K562 (cell line): ENCODE data around the gene TOM1.

Source experiments
- CTCF ChIP-seq, 3 experiments: IDR thresholded peaks in 2 of 3; conservative IDR thresholded peaks in 1 of 3; 2 replicates each; pipeline ENCODE4 v1.5.1; 2011 to 2012; ENCODE audit warnings: low read length in 3 of 3, mild to moderate bottlenecking in 3 of 3, control low read depth in 2 of 3, improper control_type of control experiment in 1 of 3, inconsistent platforms in 1 of 3, low read depth in 1 of 3, mixed read lengths in 1 of 3, moderate library complexity in 1 of 3; ENCODE audit not compliant: insufficient read depth in 2 of 3
- POLR2AphosphoS5 ChIP-seq: IDR thresholded peaks from 2 replicates; pipeline ENCODE4 v1.6.1; 2011; ENCODE audit warnings: mild to moderate bottlenecking, low read depth, low read length, moderate library complexity; ENCODE audit not compliant: control insufficient read depth, insufficient read depth
- PTBP1 ChIP-seq: fragments of 200-400 bp; formaldehyde crosslinking; IDR thresholded peaks from 2 replicates; pipeline ENCODE4 v1.6.1; 2017; ENCODE audit warnings: low read depth, low read length
- RFX1 ChIP-seq: fragments of 450-650 bp; IDR thresholded peaks from 2 replicates; pipeline ENCODE4 v1.6.1; 2016; ENCODE audit warnings: mild to moderate bottlenecking, moderate library complexity
- ZBTB8A ChIP-seq: fragments of 450-650 bp; IDR thresholded peaks from 2 replicates; pipeline ENCODE4 v1.6.1; 2018; ENCODE audit warnings: mild to moderate bottlenecking, moderate library complexity; ENCODE audit not compliant: partially characterized antibody
- ZNF354B ChIP-seq: fragments of 250-450 bp; sonication (Bioruptor Pico); IDR thresholded peaks from 2 replicates; pipeline ENCODE4 v1.4.0; 2020

GRCh38 chr22:35344956-35345690, 45.4 kb downstream of the TOM1 start:
- no peak for TF ChIP-seq RFX1
- TF ChIP-seq POLR2AphosphoS5, result no peak
- TF ChIP-seq PTBP1, result no peak
- TF ChIP-seq ZBTB8A, result no peak
- no peak for TF ChIP-seq CTCF (IDR thresholded peaks at IDR 0.05 in 2 of 3, conservative IDR thresholded peaks at IDR 0.05 in 1 of 3; ENCODE audit: insufficient read depth in 2 of 3, low read depth in 1 of 3, low read length in 3 of 3)
- TF ChIP-seq ZNF354B, result no peak
